GM19239 (cell line): Measurements from ENCODE around the gene UGT1A5.

Experiments
- DNase-seq: peaks from one replicate; pipeline ENCODE4 v3.0.0; 2011; ENCODE audit warnings: low spot score; ENCODE audit not compliant: insufficient read length
- FAIRE-seq: peaks from 2 replicates; lab custom pipeline; 2011; peaks lifted over from hg19 to GRCh38; lab: Jason Lieb, UNC

The UGT1A5 gene

DNA sequence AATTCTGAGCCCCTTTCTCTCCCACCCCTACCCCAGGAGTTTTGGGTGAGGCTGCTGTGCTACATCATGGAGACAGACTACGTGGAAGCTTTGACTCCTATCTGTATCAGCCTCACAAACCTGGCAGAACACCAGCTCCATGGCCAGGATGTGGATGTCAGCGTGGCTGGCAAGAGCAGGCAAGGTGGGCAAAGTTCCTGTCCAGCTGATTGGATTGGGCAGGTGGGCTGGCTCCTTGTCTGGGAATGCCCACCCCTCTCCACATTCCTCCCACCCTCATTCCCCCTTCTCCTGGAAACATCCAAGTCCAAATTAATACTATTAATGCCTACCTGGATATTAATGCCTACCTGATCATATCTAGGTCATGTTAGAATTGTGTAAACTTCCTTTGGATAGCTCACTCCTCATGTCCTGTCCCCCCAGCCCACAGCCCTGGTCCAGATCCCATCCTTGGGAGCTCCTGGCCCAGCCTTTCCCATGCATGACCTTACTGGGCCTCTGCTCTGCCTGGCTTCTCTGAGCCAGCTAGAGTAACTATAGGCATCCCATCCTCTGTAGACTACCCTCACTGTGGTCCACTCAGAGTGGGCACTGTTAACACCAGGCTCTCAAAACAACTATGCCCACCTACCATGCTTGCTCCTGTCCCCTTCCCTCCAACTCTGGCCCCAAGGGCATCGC, 89.6 kb downstream of the UGT1A5 start:
- DNase-seq (no peak), FAIRE-seq (no peak)

GRCh38 chr2:233803292-233803911, 90.7 kb downstream of the UGT1A5 start:
- DNase-seq: no peak
- FAIRE-seq: no peak

GRCh38 chr2:233803994-233804393, 91.3 kb downstream of the UGT1A5 start:
- FAIRE-seq (no peak), DNase-seq (no peak)

DNA sequence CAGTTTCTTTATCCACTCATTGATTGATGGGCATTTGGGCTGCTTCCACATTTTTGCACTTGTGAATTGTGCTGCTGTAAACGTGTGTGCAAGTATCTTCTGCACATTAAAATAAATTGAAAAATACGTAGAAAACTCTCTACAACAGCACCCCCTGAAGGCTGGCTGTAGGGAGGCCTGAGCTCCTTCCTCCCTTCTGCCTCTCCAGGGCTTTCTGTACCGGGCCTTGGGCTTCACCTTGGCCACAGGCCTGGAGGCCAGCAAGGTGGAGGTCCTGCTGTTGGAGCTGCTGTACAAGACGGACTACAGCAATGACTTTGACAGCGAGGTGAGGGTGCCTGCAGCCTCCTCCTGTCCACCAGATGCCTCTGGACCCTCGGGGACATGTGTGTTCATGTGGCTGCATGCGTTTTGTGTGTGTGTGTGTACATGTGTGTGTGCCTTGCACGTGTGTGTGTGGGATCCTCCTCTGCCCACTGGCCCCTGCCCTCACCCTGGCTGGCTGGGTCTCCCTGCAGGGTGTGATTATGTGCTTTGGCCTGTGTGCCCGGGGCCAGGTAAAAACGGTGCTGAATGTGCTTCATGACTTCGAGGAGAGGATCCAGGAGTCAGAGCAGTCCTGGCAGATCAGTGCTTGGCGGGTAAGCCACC, 94.6 kb downstream of the UGT1A5 start:
- no peak for FAIRE-seq
- no peak for DNase-seq

DNA sequence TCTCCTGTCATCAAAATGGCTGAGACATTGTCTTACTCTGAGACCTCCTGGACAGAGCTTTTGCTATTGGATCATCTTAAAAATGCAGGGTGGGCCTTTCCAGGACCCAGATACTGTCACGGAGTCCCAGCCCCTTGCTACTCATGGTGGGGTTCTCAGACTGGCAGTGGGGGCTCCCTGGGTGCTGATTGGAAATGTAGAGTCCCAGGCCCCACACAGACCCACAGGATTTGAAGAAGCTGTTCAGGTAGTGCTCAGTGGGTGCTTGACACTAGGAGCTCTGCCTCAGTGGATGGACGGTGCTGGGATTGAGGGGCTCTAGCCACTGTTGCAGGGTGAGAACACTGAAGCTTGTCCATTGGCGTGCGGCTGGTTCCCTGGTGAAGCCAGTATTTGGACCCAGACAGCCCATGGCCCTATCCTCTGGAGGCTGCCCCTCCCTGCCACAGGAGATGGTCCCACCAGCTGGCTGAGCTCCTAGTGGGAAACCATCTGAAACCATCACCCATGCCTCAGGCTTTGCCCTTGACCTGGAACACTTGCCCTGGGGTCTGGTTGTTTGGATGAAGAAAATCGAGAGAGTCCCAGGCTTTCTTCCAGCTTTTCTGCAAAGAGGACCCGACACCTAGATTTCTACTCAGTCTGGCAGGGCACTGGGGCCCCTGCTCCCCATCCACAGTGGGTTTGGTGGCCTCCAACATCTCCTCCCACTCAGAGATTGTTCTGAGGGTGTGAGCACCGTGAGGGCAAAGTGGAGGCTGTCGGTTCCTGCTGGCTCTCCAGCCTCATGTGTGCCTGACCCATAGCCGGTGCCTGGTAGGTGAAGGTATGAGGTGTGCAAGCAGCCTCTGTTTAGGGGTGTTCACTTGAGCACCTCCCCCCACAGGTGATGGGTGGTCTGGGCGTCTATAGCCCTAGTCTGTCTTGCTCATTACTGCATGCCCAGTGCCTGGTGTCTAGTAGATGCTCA, 95.5 kb downstream of the UGT1A5 start:
- no peak for FAIRE-seq
- DNase-seq: no peak

DNA sequence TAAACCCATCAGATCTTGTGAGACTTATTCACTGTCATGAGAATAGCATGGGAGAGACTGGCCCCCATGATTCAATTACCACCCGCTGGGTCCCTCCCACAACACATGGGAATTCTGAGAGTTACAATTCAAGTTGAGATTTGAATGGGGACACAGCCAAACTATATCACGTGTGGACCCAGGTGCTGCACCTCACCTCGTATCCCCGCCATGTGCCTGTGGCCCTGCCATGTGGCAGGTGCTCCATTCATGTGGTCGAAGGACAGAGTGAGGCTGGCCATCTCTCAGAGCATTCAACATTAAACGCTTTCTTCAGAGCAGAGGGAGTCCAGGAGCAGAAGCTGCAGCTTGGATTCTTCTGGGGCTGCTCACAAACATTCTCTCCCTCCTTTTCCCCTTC, 97.7 kb downstream of the UGT1A5 start:
- FAIRE-seq (no peak), DNase-seq (no peak)

GRCh38 chr2:233811087-233811486, 98.4 kb downstream of the UGT1A5 start:
- no peak for FAIRE-seq
- DNase-seq: no peak

GRCh38 chr2:233811732-233812131, 99.0 kb downstream of the UGT1A5 start:
- no peak for DNase-seq
- no peak for FAIRE-seq

- DNase-seq (no peak), FAIRE-seq (no peak)
Observed at GRCh38 chr2:233813236-233814055, 100.7 kb downstream of the UGT1A5 start.

DNA sequence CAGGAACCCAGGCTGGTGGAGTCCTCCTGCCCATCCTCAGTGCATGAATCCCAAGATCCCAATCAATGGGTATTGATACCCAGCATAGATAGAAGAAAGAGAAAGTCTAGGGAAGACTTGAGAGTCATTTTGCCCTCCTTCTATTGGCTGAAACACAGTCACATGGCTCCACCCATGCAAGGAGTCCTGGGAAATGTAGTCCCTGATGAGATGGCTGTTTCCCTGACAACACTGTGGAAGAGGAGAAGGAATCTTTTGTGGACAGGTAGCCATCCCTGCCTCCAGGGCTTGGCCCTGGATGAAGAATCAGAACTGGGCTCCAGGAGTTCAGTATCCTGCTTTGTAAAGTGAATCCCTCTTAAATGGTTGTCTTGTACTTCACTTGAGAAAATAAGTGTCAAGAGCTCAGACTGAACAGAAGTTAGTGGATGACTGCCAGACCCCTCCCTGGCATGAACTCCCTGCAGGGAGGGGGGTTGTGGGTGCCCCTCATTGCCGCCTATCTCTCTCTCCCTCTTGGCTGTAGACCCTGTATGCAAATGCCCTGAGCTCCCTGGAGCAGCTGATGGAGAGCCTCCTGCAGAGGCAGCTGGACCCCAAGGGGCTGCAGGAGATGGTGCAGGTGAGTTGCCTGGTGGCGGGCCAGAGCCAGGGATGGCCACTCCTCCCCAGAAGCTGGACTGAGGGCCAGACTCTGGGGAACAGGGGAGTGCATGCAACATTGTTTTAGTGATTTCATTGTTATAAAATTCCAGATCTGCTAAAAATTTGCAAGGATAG, 101.5 kb downstream of the UGT1A5 start:
- FAIRE-seq (no peak), DNase-seq (no peak)

- FAIRE-seq (no peak), DNase-seq (no peak)
Observed at GRCh38 chr2:233815861-233816260, 103.2 kb downstream of the UGT1A5 start.

GRCh38 chr2:233816334-233816733, 103.6 kb downstream of the UGT1A5 start:
- DNase-seq (no peak), FAIRE-seq (no peak)

DNA sequence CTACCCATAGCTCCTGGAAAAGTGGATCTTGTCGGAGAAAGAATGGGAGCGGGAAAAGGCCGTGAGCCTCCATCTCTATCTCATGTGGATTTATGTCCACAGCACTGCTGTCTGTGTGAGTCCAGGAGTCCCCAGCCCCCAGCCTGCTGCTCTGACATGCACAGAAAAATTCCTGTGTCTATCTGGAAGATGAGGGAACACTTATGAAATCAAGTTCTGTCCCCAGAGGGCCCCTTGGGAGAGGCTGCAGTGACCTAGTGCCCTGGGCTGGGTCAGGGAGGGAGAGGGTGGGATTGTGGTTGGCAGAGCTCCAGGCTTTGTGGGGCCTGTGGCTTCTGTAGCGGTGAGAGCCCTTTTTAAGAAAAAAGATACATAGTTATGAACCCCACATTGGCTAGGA, 104.1 kb downstream of the UGT1A5 start:
- no peak for FAIRE-seq
- DNase-seq: no peak

GRCh38 chr2:233817361-233817911, 104.7 kb downstream of the UGT1A5 start:
- FAIRE-seq (no peak), DNase-seq (no peak)

GRCh38 chr2:233817995-233818638, 105.4 kb downstream of the UGT1A5 start:
- no peak for FAIRE-seq
- no peak for DNase-seq

GRCh38 chr2:233818639-233819621, 106.2 kb downstream of the UGT1A5 start:
- DNase-seq: no peak
- FAIRE-seq: no peak
